ENCODE results near the gene LDHB.
"Not testable (repeated sequence)": the region's sequence is repeated elsewhere in the genome, so short reads cannot be mapped to it uniquely, and the experiment has no call there.

The LDHB gene

DNA sequence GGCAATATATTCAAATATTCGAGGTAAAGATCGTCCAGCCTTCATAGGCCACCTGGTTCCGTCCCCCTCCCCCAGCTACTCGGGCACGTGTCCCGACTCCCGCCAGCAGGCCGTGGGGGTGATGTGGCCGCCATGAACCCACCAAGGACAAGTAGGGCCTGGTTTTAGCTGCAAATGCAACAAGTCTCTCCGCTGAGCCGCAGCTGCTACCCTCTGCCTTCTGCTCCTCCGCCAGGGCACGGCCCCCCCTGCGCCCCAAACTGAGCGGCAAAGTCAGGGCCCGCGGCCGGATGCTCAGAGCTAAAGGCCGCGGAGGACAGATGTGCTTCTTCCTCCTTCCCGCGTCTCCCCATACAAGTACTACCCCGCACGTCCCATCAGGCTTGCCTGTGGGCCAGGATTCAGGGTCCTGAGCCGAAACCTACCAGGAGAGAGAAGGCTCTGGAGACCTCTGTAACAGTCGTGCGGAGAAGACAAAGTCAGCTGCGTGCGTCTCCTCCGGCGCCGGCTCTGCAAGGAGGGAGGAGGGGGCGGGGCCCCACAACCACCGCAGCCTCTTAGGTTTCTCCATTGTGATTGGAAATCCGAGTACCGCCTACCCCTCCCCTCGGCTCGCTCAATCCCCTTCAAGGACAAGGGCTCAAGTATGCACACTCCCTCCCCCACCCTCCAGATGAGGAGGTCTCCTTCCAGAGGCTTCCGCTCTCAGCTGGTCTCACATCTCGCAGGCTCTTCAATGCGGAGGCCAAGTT lies at the start of gene LDHB:
Gene LDHB, minus strand, starts transcription at position 517 of the 752 bp plus-strand sequence. CDS start 3,171 bp downstream, outside the sequence.
- DNase-seq: peak; percentile 97

DNA sequence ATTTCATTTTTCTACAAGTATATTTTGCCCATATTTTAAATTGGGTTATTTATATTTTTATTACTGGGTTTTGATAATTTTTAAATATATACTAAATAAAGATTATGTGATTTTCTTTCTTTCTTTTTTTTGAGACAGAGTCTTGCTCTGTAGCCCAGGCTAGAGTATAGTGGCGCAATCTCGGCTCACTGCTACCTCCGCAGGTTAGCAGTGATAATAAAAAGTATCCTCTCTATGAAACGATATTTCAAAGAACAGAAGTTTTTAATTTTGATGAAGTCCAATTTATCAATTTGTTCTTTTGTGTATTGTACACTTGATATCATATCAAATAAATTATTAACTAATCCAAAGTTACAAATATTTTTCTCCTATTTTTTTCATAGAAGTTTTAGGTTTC lies 47.2 kb upstream of the LDHB start:
- DNase-seq: no peak

DNA sequence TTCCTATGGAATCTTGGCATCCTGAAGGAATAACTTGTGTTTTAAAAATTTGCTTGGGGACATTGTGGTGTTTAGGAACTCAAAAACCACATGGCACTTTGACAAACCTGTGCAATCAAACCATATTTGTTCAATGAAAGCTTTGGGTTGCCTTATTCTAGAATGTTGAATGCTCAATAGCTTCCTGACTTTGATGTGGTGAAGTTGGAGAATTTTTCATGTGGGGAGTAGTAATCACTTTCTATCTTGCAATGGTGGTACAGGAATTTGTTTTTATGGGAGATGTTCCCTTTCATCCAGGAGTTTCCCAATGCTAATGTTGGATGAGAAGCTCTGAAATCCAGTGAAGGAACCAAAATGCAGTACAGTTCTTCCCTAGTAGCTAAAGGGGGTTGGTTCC lies 42.2 kb upstream of the LDHB start:
- DNase-seq: no peak

DNA sequence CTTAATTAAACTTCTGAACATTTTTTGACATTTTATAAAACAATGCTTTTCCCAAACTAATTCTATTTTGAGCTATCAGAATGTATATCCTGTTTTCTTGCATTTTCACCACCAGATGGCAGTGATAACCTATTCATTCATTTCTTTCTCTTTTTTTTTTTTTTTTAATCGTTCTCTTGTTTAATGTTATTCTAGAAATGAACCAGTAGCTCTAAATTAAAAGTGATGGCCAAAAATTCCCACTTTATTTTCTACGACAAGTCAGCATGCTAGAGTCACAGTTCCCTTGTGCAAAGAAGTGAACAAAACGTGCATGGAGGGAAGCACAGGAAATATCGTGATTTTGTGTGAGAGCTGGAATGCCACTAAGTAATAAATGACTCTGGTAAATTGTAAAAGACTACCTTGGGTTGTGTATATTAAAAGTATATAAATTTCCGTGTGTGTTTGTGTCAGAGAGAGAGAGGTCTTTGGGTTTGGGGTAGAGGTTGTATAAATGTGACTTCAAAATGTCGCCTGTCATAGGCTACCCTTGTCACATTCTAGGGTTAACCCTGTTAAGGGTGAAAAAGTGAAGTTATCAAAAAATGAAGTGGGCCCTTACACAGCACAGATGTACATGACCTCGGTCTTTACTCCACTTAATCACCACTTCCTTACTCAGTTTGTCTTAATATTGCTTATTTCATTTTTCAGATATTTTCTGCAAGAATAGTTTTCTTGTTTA lies 40.4 kb upstream of the LDHB start:
- no peak for DNase-seq

DNA sequence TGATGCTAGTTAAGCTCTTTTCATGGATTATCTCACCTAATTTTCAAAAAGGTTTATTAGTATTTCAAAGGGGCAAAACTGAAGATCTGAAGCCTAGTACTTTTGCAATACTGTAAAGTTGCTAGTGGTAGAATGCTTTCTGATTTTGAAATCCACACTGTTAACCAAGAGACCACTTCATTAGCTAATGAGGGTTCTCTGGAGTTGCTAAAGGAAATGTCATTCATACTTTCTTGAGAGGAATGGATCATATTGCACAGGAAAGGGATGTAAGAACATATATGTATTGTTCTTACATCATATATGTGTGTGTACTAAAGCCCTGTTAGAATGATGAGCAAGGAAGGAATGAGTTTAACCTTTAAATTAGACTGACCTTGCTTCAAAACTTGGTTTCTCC lies 39.0 kb upstream of the LDHB start:
- no peak for DNase-seq

DNA sequence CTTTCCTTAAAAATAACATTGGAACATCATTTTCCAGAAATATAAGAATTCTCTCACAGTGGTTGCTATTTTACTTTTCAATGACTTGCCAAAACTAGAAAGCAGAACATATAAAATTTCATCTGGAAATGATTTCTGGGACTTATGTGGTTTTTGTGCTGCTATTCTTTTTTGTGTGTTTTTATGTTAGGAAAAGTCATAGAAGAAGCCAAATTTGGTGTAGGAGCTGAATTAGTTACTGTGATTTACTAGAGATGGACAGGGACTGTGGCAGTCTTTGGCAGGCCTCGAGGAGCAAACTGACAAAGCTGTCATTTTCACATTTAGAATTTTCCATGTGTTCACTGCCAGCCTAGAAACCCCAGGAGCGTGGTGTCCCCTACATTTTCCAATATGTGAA lies 38.3 kb upstream of the LDHB start:
- DNase-seq: no peak

DNA sequence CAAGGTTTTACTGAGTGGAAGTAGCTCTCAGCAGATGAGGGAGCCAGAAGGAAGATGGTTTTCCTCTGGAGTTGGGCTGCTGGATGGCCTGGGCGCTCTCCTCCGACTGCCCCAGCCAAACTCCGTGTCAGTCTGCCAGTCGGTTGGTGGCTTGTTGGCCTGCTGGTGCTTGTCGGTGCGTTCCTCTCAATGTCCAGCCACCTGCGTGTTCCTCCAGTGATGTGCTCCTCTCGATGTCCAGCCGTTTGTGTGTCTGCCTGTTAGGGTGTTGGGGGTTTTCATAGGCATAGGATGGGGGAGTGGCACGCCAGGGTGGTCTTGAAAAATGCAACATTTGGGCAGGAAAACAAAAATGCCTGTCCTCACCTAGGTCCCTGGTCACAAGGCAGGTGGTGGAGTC lies 37.0 kb upstream of the LDHB start:
- DNase-seq: no peak

DNA sequence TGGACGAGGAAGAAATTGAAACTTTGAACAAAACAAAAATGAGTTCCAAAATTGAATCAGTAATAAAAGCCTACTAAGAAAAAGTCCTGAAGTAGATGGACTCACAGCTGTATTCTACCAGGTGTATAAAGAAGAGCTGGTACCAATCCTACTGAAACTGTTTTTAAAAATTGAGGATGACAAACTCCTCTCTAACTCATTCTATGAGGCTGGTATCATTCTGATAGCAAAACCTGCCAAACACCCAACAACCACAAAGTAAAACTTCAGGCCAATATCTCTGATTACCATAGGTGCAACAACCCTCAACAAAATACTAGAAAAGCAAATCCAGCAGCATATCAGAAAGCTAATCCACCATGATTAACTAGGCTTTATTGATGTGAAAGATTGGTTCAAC lies 33.9 kb upstream of the LDHB start:
- DNase-seq: no peak

DNA sequence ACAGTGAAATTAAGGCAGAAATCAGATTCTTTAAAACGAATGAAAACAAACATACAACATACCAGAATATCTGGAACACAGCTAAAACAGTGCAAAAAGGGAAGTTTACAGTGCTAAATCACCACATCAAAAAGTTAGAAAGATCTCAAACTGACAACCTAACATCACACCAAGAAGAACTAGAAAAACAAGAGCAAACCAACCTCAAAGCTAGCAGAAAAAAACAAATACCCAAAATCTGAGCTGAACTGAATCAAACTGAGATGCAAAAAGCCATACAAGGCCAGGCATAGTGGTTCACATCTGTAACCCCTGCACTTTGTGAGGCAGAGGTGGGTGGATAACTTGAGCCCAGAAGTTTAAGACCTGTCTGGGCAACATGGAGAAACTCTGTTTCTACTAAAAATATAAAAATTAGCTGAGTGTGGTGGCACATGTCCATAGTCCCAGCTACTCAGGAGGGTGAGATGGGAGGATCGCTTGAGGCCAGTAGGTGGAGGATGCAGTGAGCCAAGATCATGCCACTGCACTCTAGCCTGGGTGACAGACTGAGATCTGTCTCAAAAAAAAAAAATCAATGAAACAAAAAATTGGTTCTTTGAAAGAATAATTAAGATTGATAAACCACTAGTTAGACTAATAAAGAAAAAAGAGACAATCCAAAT lies 33.2 kb upstream of the LDHB start:
- no peak for DNase-seq

DNA sequence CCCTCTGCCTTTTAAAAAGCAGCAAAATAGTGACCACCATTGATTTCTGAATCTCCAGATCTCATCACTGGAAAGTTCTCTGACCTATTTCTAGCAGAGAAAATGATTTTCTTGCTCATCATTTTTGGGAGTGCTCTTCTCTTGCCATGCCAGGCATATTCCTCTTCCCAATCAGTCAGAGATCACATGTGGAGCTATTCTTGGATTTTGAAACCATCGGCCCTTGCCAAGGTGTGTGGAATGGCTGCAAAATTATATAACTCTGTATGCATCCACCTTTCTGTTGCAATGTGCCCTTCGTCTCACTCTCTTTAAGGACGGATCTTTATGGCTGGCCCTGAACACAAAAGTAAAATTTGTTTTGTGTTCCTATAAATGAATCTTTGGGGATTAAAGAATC lies 25.5 kb upstream of the LDHB start:
- DNase-seq: no peak

DNA sequence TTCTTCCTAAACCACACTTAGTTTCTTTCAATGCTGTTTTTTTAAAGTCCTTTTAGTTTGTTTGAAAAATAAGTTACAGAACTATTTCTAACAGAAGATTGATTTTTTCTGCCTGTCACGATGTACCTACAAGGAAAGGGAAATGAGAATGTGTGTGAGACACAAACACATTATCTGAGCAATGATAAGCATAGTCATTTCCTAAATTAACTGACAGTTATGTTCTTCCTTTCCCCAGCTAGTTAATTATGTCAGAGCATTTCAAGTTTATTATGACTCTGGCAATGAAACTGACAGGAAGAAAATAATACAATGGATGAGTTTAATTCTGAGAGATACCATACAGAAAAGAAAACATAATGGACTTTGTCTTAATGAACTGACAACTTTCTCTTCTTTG lies 21.3 kb upstream of the LDHB start:
- DNase-seq: no peak

DNA sequence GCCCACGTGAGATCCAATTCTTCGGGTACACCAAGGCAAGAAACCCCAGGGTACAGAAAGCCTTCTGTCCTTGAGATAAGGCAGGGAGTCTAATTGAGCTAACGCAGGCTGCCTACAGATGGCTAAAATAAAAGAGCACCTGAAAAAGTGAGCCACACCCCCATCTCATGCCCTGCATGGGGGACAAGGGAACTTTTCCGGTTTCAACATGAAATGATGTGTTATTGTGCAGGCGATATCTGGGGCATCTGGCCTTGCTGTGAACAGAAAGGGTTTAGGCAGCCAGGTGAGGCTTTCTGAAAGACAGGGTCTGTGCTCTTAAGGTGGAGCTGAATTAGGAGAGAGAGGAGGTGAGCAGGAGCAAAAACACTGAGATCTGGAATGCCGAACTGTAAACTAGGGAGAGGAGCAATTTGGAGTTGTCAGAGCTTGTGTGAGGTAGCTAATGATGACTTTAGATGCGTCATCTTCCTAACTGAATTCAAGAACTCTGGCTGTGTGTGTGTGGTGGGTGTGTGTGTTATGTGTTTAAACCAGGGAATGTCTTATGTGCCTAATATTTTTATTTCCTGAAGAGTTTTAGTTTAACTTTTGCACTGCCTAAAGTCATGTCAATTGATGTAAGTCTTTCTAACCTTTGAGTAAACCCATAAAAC lies 20.1 kb upstream of the LDHB start:
- no peak for DNase-seq

DNA sequence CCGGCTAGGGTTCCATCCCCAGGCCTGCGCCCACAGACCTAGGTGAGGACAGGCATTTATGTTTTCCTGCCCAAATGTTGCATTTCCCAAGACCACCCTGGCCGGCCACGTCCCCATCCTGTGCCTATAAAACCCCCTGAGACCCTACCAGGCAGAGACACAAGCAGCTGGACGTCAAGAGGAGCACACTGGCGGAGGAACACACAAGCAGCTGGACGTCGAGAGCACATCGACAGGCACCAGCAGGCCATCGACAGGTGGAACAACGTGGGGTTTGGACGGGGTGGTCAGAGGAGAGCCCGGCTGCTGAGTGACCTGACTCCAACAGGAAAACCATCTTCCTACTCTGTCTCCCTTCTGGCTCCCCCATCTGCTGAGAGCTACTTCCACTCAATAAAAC lies 19.6 kb upstream of the LDHB start:
- no peak for DNase-seq

DNA sequence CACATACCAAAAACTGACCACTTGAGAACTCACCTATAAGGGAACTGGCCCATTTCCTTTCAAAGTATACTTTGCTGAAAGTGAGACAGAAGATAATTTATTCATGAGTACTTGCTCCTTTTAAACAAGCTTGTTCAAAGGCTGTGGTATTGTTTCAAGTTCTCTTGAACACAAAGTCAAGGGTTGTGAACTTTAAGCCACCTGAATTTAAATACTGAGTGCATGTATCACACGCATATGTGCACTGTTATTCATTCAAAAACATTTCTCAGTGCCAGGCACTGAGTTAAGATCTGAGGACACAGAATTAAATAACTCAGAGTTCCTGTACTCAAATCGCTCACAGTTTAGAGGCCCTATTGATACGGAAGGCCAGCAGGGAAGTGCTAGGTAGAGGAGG lies 19.1 kb upstream of the LDHB start:
- no peak for DNase-seq

DNA sequence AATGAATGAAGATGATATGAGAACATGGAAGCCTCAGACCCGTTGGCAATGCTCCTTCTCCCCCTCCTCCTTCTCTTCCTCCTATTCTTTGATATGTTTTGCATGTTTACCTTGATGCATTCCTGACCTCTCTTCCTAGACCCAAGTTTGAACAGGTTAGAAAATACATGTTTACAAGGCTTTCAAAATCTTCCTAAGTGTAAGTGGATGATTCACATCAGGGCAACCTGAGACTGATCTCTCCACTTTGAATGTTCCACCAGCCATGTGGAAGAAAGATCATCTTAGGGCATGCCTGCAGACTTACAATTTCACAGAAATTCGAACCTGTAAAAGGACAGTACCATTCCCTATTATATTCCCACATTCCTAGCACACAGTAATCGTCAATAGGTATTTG lies 18.0 kb upstream of the LDHB start:
- DNase-seq: no peak

DNA sequence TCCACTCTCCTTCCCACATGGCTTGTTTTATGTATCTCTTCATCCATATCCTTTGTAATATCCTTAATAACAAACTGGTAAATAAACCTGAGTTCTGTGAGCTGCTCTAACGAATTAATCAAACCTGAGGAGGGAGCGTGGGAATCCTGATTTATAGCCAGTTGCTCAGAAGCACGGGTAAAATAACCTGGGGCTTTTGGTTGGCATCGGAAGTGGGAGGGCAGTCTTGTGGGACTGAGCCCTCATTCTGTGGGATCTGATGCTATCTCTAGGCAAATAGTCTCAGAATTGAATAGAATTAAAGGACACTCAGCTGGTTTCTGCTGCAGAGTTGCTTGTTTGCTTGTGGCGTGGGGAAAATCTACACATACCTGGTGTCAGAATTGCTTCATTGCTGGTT lies 17.5 kb upstream of the LDHB start:
- no peak for DNase-seq

DNA sequence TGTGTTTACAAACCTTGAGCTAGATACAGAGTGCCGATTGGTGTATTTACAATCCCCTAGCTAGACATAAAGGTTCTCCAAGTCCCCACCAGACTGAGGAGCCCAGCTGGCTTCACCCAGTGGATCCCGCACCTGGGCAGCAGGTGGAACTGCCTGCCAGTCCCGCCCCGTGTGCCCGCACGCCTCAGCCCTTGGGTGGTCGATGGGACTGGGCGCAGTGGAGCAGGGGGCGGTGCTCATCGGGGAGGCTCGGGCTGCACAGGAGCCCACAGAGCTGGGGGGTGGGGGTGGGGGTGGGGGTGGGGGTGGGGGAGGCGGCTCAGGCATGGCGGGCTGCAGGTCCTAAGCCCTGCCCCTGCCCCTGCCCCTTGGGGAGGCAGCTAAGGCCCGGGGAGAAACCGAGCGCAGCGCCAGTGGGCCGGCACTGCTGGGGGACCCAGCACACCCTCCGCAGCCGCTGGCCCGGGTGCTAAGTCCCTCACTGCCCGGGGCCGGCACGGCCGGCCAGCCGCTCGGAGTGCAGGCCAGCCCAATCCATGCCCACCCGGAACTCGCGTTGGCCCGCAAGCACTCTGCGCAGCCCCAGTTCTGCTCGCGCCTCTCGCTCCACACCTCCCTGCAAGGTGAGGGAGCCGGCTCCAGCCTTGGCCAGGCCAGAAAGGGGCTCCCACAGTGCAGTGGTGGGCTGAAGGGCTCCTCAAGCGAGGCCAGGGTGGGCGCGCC lies 16.3 kb upstream of the LDHB start:
- not testable (repeated sequence) for DNase-seq

DNA sequence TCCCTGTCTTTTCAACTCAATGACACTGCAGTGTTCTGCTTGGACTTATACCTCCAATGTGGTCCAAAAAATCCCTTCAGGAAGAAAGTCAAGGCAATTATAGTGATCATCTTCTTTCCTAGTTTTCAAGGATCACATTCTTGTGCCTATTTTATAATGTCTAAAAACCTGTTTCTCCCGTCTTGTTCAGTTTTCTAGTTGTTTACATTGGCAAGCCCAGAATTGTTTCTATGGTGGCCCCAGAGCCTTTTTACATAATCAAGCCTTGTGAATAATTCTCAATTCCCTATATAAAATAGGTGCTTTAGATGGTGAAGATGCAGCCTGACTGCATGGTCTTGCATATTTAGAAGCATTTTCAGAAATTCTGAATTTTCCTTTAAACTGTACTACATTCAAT lies 14.5 kb upstream of the LDHB start:
- DNase-seq: no peak

DNA sequence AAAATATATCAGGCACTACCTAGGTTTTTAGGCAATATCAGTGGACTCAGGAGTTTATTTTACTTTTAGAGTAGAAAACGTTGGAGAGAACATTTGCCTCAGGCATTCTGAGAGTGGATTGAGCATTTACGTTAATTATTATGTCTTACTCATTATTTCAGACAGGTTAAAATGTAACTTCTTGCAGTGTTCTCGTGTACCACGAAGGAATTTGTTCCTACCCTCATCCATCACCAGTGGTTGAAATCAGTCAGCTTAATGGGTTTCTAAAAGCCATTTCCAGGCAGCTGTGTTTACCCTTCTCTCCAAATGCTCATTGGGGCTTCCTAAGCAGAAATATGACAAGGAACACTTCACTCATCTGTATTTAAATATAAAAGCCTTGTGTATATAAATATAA lies 9.1 kb upstream of the LDHB start:
- DNase-seq: no peak

DNA sequence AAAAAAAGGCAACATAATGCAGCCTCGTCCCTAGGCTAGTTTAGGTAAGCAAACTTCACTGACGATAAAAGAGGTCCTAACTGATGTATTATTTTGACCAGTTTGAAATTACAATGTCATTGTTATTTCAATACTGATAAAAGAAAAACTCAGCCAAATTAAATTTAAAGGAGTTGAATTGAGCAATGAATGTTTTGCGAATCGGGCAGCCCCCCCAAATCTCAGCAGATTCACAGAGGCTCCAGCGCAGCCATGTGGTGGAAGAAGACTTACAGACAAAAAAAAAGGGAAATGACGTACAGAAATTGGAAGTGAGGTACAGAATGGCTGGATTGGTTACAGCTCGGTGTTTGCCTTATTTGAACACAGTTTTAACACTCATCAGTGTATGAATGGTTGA lies 8.2 kb upstream of the LDHB start:
- no peak for DNase-seq

DNA sequence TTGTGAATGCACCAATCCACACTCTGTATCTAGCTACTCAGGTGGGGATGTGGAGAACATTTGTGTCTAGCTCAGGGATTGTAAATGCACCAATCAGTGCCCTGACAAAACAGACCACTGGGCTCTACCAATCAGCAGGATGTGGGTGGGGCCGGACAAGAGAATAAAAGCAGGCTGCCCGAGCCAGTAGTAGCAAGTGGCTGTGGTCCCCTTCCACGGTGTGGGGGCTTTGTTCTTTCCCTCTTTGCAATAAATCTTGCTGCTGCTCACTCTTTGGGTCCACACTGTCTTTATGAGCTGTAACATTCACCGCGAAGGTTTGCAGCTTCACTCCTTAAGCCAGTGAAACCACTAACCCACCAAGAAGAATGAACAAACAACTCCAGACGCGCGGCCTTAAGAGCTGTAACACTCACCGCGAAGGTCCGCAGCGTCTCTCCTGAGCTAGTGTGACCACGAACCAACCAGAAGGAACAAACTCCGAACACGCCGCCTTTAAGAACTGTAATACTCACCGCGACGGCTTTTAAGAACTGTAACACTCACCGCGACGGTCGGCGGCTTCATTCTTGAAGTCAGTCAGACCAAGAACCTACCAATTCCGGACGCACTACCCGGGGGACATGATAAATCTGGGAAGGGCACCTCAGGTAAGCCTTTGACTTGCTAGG lies 4.6 kb upstream of the LDHB start:
- no peak for DNase-seq

DNA sequence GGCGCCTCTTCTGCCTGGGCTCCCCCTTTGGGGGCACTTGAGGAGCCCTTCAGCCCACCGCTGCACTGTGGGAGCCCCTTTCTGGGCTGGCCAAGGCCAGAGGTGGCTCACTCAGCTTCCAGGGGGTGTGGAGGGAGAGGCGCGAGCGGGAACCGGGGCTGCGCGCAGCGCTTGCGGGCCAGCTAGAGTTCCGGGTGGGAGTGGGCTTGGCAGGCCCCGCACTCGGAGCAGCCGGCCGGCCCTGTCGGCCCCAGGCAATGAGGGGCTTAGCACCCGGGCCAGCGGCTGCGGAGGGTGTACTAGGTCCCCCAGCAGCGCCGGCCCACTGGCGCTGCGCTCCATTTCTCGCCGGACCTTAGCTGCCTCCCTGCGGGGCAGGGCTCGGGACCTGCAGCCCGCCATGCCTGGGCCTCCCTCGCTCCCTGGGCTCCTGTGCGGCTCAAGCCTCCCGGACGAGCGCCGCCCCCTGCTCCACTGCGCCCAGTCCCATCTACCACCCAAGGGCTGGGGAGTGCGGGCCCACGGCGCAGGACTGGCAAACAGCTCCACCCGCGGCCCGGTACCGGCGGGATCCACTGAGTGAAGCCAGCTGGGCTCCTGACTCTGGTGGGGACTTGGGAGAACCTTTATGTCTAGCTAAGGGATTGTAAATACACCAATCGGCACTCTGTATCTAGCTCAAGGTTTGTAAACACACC lies 3.9 kb upstream of the LDHB start:
- not testable (repeated sequence) for DNase-seq

Measured in activated effector memory CD4-positive, alpha-beta T cell treated with anti-CD3 and anti-CD28 coated beads, Interleukin-2, amount 50 U/mL, for 16 hours (primary cell).